IgD-negative memory B cell (primary cell): ENCODE results near the gene TUBG1. TPM values are rescaled to one million over a fixed set of nuclear protein-coding genes. Genes with fewer than 3 reads are reported as not detected.
A peak's percentile ranks its signal among the peaks of the same experiment; 100 is the strongest.

Experiments used
- H3K27ac Mint-ChIP-seq, 3 donors: one replicate each; pipeline ENCODE4 v1.8.0; 2020 to 2022; ENCODE audit warnings: mild to moderate bottlenecking in 3 of 3, mixed read lengths in 3 of 3, moderate library complexity in 1 of 3
- H3K27me3 Mint-ChIP-seq: one replicate; pipeline ENCODE4 v1.8.0; 2021; ENCODE audit warnings: mixed read lengths
- H3K36me3 Mint-ChIP-seq: one replicate; pipeline ENCODE4 v1.8.0; 2020; ENCODE audit warnings: mild to moderate bottlenecking, mixed read lengths
- H3K4me1 Mint-ChIP-seq, 3 donors: one replicate each; pipeline ENCODE4 v1.8.0; 2020 to 2022; ENCODE audit warnings: mixed read lengths in 3 of 3, mild to moderate bottlenecking in 1 of 3
- H3K4me3 Mint-ChIP-seq, 4 donors: one replicate each; pipeline ENCODE4 v1.8.0; 2020 to 2022; ENCODE audit warnings: mild to moderate bottlenecking in 4 of 4, mixed read lengths in 4 of 4, moderate library complexity in 3 of 4
- H3K9me3 Mint-ChIP-seq, 3 donors: one replicate each; pipeline ENCODE4 v1.8.0; 2020 to 2021; ENCODE audit warnings: mixed read lengths in 3 of 3, mild to moderate bottlenecking in 1 of 3
- polyA plus RNA-seq: library from polyadenylated mRNA; unstranded; fragments of 300-500 nt; fragmentation: Illumina TruSeq; gene quantifications from one replicate; pipeline ENCODE4 v1.2.3, GENCODE V29; 2021

The TUBG1 gene
- polyA plus RNA-seq, 1 donor from 2014 or later, result 11.8 TPM

DNA sequence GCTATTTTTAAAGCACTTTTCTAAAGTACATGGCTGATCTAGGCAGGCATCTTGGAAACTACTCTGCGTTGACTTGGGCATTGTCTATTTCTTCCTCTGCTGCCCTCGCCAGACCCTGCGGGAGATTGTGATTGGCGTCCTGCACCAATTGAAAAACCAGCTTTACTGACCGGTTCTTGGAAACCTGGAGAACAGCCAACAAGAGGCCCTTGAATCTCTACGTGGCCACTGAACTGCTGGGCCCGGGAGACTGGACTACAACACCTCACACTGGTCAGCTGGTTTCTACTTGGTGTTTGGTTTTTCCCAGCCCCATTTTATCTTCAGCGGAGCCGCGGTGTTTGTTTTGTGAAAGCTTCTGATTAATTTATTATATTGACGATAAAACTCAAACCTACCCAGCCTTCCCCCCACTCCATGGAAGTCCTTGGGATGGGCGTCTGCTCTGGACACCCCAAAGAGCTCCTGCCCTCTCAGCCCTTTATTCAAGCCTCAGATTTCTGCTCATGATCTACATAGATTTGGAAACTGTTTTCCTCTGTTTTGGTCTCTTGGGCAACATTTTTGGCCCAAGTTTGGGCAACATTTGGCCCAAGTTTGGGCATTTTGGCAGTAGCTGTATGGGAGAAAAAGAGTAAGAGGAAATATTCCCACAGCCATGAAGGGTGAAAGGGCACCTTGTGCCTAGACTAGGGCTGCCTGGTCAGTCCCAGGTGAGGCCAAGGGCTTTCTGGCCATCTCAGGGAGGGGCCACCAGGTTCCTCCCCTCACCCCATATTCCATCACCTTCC is 37.9 kb upstream of the TUBG1 start:
- H3K36me3 Mint-ChIP-seq, result peaks cover 1% of the 10 kb centered on the region
- no peak overlapping the region for H3K27ac Mint-ChIP-seq
- no peaks in the 10 kb centered on the region for H3K27me3 Mint-ChIP-seq
- peak overlapping the region in 1 of 4 donors; percentile 32 for H3K4me3 Mint-ChIP-seq
- H3K9me3 Mint-ChIP-seq, result no peaks in the 10 kb centered on the region
- H3K4me1 Mint-ChIP-seq, result peaks cover 15 to 18% (median 16%) of the 10 kb centered on the region in 3 donors

DNA sequence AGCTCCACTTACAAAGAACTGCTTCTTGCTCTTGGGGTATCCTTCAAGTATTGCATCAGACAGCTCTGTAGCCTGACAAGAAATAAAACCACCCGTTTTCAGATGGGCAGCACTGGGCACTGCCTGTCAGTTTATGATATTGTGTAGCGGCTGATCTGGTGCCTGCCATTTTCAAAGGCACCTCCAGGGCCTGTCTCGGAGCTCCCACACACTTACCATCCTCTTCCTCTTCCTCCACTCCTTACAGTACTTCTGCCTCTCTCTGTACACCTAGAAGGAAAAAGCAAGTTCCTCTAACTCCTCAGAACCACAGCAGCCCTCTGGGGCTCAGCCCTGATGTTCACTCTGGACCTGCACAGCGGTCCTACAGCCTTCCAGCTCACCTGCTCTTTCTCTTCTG is 36.4 kb upstream of the TUBG1 start:
- H3K9me3 Mint-ChIP-seq, result no peaks in the 10 kb centered on the region

DNA sequence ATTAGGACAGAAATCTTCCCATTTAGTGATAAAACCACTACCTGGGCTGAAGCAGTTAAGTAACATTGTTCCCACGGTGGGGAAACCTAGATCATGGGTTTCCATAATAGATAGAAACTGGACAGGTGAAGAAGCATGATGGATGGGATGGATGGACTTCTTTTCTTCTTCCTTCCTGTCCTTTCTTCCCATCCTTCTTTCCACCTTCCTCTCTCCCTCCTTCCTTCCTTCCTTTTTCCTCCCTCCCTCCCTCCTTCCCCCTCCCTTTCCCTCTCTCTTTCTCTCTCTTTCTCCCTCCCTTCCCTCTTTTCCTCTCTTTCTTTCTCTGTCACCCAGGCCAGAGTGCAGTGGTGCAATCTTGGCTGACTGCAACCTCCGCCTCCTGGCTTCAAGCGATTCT is 35.0 kb upstream of the TUBG1 start:
- peak overlapping the region in 1 of 3 donors; percentile 74 for H3K27ac Mint-ChIP-seq
- H3K4me3 Mint-ChIP-seq, result peak overlapping the region in 2 of 4 donors; percentile 27 to 67
- peaks cover 18 to 29% (median 28%) of the 10 kb centered on the region in 3 donors for H3K4me1 Mint-ChIP-seq
- no peaks in the 10 kb centered on the region for H3K36me3 Mint-ChIP-seq
- no peaks in the 10 kb centered on the region for H3K9me3 Mint-ChIP-seq
- H3K27me3 Mint-ChIP-seq, result no peaks in the 10 kb centered on the region

More for the DNA sequence above, 36.4 kb upstream of the TUBG1 start:
- peak overlapping the region in 1 of 4 donors; percentile 11 for H3K4me3 Mint-ChIP-seq
- peak overlapping the region in 1 of 3 donors; percentile 74 for H3K27ac Mint-ChIP-seq
- H3K27me3 Mint-ChIP-seq, result no peaks in the 10 kb centered on the region
- H3K36me3 Mint-ChIP-seq, result no peaks in the 10 kb centered on the region
- H3K4me1 Mint-ChIP-seq, result peaks cover 13 to 22% (median 22%) of the 10 kb centered on the region in 3 donors

DNA sequence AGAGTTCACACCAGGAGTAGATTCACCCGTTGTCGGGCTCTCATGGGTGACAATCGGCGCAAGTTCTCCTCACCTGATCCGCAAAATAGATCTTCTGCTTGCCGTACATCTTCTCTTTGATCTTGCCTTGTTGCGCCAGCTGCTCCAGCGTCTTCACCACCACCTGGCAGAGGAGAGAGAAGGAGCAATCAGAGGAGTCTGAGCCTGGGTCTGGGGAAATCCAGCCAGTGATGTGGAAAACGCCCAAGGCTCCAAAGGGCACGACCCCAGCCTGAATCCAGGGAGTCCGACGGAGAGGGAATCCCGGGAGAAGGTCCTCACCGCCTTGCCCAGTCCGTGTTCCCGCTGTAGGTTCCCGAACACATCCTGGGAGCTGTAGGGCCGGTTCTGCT is 32.3 kb upstream of the TUBG1 start:
- Mint-ChIP-seq H3K36me3 (peaks cover 3% of the 10 kb centered on the region), H3K4me1 (peaks cover 20 to 32% (median 28%) of the 10 kb centered on the region in 3 donors)

DNA sequence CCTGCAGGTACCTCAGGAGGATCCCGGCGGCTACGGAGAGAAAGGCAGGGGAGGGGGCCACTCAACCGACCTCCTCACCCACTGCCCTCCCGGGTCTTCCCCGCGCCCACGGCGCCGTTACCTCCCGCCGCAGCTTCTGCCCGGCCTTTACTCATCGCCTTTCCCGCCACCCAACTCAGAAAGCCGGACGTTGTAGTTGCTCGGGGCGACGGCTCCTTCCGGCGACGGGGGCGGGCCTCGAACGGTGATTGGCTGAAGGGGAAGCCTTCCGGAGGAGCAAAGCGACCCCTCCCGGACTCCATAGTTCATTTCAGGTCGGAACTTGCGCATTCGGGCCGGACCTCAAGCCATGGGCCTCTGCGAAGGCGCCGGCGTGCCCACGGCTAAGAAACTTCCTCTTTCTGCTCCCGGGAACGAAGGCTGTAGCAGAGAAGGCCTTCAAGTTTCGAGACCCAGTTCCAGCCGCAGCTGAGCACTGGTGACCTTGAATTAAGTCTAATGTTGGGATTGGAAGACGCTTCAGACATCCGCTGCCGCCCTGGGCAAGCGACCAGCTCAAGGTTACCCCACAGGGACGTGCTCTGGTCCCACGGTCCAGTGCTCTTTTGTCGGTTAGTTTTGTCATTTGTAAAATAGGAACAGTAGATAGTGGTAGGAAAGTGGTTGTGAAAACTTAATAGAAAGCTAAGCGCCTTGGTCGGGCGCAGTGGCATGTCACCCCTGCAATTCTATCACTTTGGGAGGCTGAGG is 31.8 kb upstream of the TUBG1 start, which contains the start of gene PSMC3IP:
TSS of gene PSMC3IP (minus strand) at position 198 of the 750 bp plus-strand sequence. CDS start at position 155, 43 bp downstream.
- Mint-ChIP-seq H3K36me3 (peaks cover 3% of the 10 kb centered on the region), H3K4me3 (peak within 1 kb of the TSS; percentile 88 to 98 (median 96)), H3K4me1 (peaks cover 20 to 32% (median 28%) of the 10 kb centered on the region in 3 donors), H3K27ac (peak within 1 kb of the TSS; percentile 31 to 96 (median 88)), H3K27me3 (no peaks in the 10 kb centered on the region), H3K9me3 (no peaks in the 10 kb centered on the region)

More for the DNA sequence above, 32.3 kb upstream of the TUBG1 start:
- Mint-ChIP-seq H3K27me3 (no peaks in the 10 kb centered on the region), H3K27ac (peak overlapping the region in 2 of 3 donors; percentile 88 to 96), H3K9me3 (no peaks in the 10 kb centered on the region), H3K4me3 (peak overlapping the region; percentile 88 to 98 (median 96))

DNA sequence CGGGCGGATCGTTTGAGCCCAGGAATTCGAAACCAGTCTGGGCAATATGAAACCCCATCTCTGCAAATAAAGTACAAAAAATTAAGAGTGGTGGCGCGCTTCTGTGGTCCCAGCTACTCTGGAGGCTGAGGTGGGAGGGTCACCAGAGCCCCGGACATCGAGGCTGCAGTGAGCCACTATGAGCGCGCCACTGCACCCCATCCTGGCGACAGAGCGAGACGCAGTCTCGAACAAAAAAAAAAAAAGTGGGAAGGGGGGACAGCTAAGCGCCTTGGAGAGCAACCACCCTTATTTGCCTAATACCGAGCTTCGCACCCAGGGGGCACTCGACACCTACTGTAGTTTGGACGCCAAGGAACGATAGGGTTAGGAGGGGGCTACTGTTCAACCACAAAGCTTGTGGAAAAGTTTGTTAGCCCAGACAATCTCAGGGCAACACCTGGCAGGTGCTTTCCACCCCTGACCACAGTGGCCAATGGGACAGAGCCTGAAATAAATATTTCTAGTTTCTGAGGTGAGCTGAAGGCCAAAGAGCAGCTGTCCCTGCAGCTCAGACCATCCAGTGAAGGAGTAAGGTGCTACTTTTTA is 31.1 kb upstream of the TUBG1 start:
- Mint-ChIP-seq H3K27ac (peak overlapping the region; percentile 31 to 96 (median 88)), H3K9me3 (no peaks in the 10 kb centered on the region), H3K4me3 (peak overlapping the region; percentile 88 to 98 (median 96)), H3K27me3 (no peaks in the 10 kb centered on the region), H3K4me1 (peaks cover 18 to 32% (median 28%) of the 10 kb centered on the region in 3 donors), H3K36me3 (peaks cover 3% of the 10 kb centered on the region)

DNA sequence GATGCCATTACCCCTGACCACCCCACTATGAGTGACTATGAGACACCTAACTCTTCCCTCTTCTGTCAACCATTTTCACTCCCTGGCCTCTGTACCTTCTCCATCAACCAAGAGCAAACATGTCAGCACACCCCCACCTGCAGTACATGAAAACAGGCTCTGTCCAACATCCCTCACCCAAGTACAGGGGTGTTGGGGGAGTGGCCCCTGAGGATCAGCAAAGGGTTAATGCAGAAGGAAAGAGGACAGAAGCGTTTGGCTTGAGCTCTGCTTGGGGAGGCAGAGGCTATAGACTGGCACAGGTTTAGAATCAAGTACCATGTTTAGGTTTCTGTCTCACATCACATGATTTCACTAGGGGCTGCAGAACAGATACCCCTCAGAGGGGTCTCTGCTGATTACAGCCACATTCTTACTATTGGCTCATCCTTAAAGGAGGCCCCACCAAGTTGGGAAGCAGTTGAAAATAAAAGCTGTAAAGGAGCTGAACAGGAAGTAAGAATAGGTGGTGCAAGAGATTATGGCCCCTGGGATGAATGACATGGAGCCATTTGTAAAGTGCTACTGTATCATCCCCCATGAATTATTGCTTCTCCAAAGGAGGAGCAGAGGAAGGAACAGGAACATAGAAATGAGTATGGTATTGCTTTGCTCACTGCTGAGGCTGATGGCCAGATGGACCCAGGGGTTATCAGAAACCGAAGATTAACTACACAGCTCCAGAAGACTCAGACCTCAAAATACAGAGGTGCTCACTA is 29.5 kb upstream of the TUBG1 start:
- H3K36me3 Mint-ChIP-seq, result peaks cover 3% of the 10 kb centered on the region
- H3K9me3 Mint-ChIP-seq, result no peaks in the 10 kb centered on the region
- peak overlapping the region in 3 of 4 donors; percentile 35 to 68 (median 46) for H3K4me3 Mint-ChIP-seq
- peak overlapping the region in 2 of 3 donors; percentile 16 to 78 for H3K27ac Mint-ChIP-seq
- H3K4me1 Mint-ChIP-seq, result peaks cover 21 to 34% (median 28%) of the 10 kb centered on the region in 3 donors
- no peaks in the 10 kb centered on the region for H3K27me3 Mint-ChIP-seq

DNA sequence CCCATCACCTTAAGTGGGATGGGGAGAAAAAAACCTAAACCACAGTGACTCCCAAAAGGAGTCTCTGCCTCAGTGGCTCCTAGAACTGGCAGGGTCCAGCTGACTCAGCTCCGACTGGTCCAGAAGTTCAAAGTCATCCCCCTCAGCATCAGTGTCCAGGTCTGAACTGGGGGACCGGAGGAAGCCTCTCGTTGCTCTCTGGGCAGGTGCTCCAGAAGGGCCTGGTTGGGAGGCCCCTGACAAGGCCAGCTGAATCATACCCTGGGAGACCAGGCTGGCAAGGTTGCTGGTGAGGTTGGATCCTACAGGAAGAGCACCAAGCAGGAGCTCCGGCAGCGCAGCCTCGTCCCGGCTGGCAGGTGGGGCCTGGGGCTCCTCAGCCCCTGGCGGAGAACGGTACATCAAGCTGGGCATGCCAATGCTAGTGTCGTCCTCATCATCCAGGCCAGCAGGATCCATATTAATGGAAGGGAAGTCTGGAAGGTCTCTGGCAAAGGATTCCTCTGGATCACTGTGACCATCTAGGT is 27.7 kb upstream of the TUBG1 start:
- H3K4me1 Mint-ChIP-seq, result peaks cover 20 to 35% (median 27%) of the 10 kb centered on the region in 3 donors
- no peaks in the 10 kb centered on the region for H3K9me3 Mint-ChIP-seq
- H3K27ac Mint-ChIP-seq, result no peak overlapping the region
- peaks cover 3% of the 10 kb centered on the region for H3K36me3 Mint-ChIP-seq
- H3K4me3 Mint-ChIP-seq, result no peak overlapping the region
- H3K27me3 Mint-ChIP-seq, result no peaks in the 10 kb centered on the region

DNA sequence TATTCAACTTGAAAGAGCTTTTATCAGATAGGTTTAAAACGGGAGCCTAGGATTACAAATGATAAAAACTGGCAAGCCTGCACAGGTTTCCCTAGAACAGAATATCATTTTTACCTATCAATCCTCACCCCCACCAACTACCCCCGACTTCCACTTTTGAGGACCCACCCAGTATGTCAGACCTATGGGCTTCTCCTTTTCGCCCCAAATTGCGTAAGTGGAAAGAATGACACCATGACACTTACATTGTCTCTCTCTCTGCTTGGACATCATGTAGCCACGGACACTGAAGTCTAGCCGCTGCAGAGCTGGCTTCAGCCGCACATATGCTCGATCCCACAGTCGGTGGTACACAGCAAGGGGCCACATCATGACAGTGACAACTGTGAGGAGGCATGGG is 24.6 kb upstream of the TUBG1 start:
- peaks cover 20 to 28% (median 21%) of the 10 kb centered on the region in 3 donors for H3K4me1 Mint-ChIP-seq
- H3K9me3 Mint-ChIP-seq, result no peaks in the 10 kb centered on the region
- H3K27ac Mint-ChIP-seq, result peak overlapping the region in 1 of 3 donors; percentile 37
- no peaks in the 10 kb centered on the region for H3K36me3 Mint-ChIP-seq
- no peaks in the 10 kb centered on the region for H3K27me3 Mint-ChIP-seq
- no peak overlapping the region for H3K4me3 Mint-ChIP-seq

DNA sequence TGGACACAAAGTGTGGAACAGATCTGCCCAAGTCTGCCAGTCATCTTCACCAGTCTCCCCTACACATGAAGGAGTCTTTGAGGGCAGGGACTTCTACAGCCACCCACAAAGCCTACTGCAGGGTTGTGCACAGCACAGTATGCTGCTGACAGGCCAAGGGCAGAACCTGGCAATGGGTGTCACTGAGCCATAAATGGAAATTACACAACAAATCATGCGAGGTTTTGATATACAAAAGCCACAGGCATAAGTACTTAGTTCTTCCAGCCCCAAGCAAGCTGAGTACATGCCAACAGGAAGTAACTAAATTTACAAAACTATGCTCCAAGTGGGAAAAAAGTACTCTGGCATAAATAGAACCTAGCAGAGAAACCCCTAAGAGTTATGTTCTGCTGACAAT is 24.1 kb upstream of the TUBG1 start:
- no peaks in the 10 kb centered on the region for H3K27me3 Mint-ChIP-seq
- no peaks in the 10 kb centered on the region for H3K9me3 Mint-ChIP-seq

DNA sequence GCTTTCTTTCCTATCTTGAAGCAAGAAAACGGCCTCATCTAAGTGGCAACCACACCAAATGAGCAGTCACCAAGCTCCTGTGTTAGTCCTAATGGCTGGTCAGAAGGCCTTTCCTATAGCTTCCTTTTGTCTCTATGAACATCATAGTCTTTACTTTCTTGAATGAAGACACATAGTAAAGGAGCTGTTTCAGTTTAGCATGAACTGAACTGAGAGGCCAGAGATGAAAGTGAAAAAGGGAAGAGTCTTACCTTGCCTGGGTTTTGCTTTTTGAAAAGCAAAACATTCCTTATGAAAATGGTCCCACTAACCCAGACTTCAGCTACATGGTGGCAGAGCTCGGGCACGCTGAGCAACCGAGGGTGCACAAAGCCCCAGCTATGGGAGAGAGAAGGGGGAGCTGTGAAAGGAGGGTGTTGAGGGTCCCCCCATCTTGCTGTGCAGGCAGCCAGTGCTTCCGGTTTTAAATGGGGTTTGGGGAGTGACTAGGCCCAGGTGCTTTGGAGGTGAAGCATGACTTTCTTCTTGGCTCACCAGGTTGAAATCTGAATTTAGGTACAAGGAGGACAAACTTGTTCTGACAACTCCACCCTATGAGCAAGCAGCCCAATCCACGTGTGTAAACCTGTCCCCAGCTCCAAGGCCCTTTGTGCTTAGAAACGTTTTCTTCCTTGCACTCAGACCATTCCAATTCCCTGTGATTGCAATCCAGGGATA is 22.8 kb upstream of the TUBG1 start:
- no peaks in the 10 kb centered on the region for H3K27me3 Mint-ChIP-seq
- peak overlapping the region; percentile 4 to 89 (median 72) for H3K4me3 Mint-ChIP-seq
- H3K4me1 Mint-ChIP-seq, result peaks cover 20 to 28% (median 21%) of the 10 kb centered on the region in 3 donors
- peak overlapping the region; percentile 37 to 98 (median 82) for H3K27ac Mint-ChIP-seq
- H3K9me3 Mint-ChIP-seq, result no peaks in the 10 kb centered on the region
- peaks cover 2% of the 10 kb centered on the region for H3K36me3 Mint-ChIP-seq

More for the DNA sequence above, 24.1 kb upstream of the TUBG1 start:
- peak overlapping the region in 1 of 4 donors; percentile 68 for H3K4me3 Mint-ChIP-seq
- peaks cover 20 to 28% (median 21%) of the 10 kb centered on the region in 3 donors for H3K4me1 Mint-ChIP-seq
- peak overlapping the region in 2 of 3 donors; percentile 37 to 87 for H3K27ac Mint-ChIP-seq
- H3K36me3 Mint-ChIP-seq, result no peaks in the 10 kb centered on the region

DNA sequence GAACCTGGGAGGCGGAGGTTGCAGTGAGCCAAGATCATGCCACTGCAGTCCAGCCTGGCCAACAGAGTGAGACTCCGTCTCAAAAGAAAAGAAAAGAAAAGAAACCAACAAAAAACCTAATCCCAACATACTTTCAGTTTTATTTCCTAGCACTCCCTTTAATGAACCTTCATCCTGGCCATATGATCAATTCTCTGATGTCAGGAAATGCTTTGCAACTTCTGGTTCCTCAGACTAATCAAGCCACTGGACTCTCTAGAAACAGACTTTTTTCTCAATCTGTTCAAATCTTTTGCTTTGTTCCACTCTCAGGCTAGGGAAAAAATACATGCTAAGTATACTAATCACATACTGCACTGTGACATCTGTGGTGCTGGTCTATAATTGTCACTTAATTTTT is 18.6 kb upstream of the TUBG1 start:
- peaks cover 2% of the 10 kb centered on the region for H3K36me3 Mint-ChIP-seq
- H3K27me3 Mint-ChIP-seq, result no peaks in the 10 kb centered on the region
- H3K27ac Mint-ChIP-seq, result peak overlapping the region in 1 of 3 donors; percentile 62
- H3K4me3 Mint-ChIP-seq, result no peak overlapping the region
- H3K4me1 Mint-ChIP-seq, result peaks cover 15 to 25% (median 22%) of the 10 kb centered on the region in 3 donors
- no peaks in the 10 kb centered on the region for H3K9me3 Mint-ChIP-seq

DNA sequence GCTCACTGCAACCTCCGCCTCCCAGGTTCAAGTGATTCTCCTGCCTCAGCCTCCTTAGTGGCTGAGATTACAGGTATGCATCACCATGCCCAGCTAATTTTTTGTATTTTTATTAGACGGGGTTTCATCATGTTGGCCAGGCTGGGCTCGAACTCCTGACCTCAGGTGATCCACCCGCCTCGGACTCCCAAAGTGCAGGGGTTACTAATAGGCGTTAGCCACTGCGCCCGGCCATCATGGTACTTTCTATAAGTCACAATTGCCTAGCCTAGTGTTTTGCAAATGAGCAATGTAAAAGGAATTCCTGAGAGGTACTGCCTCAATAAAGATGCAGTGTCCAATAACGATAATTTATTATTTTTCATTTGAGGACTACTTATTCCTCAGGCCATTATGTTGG is 18.1 kb upstream of the TUBG1 start:
- Mint-ChIP-seq H3K27me3 (no peaks in the 10 kb centered on the region), H3K9me3 (no peaks in the 10 kb centered on the region), H3K4me3 (no peak overlapping the region), H3K36me3 (peaks cover 2% of the 10 kb centered on the region), H3K4me1 (peaks cover 14 to 19% (median 19%) of the 10 kb centered on the region in 3 donors), H3K27ac (no peak overlapping the region)
